OCI-LY3 (cell line): Measurements from ENCODE around the gene YIPF5.
A peak's percentile ranks its signal among the peaks of the same experiment; 100 is the strongest.

Source experiments
- H2AFZ ChIP-seq: fragments of 200-600, 300-600 bp; shearing (Covaris generic); 2 replicates; pipeline ENCODE4 v1.6.0; 2014; ENCODE audit warnings: antibody characterized with exemption, low read depth, low read length
- H3K27ac ChIP-seq: fragments of 200-600, 300-600 bp; sonication (generic); 2 replicates; pipeline ENCODE4 v1.5.1; 2014; ENCODE audit warnings: mild to moderate bottlenecking, low read length, moderate library complexity, mixed read lengths
- H3K27me3 ChIP-seq: fragments of 200-600, 300-600 bp; sonication (generic); 2 replicates; pipeline ENCODE4 v1.6.1; 2014; ENCODE audit warnings: low read depth, low read length, mixed read lengths
- H3K36me3 ChIP-seq: fragments of 200-600, 300-600 bp; sonication (generic); replicated peaks from 2 replicates; pipeline ENCODE3; 2014; ENCODE audit warnings: low read depth, low read length, mixed read lengths
- H3K4me1 ChIP-seq: fragments of 300-600, 200-600 bp; sonication (generic); 2 replicates; pipeline ENCODE4 v1.6.1; 2014; ENCODE audit warnings: low read length, mixed read lengths
- H3K4me2 ChIP-seq: fragments of 200-600, 300-600 bp; sonication (generic); 2 replicates; pipeline ENCODE4 v1.6.1; 2014; ENCODE audit warnings: low read length, mixed read lengths
- H3K4me3 ChIP-seq: fragments of 300-600, 200-600 bp; sonication (generic); 2 replicates; pipeline ENCODE4 v1.5.1; 2014; ENCODE audit warnings: antibody characterized with exemption, mild to moderate bottlenecking, low read length, moderate library complexity
- H3K79me2 ChIP-seq: fragments of 300-600, 200-600 bp; shearing (Covaris generic); 2 replicates; pipeline ENCODE4 v1.6.1; 2014; ENCODE audit warnings: mild to moderate bottlenecking, low read length, mixed read lengths
- H3K9ac ChIP-seq: fragments of 300-600, 200-600 bp; shearing (Covaris generic); 2 replicates; pipeline ENCODE4 v1.6.0; 2014; ENCODE audit warnings: mild to moderate bottlenecking, low read length, moderate library complexity
- H3K9me3 ChIP-seq: fragments of 200-600, 300-600 bp; shearing (Covaris generic); 2 replicates; pipeline ENCODE4 v1.6.1; 2014; ENCODE audit warnings: low read length, mixed read lengths; ENCODE audit not compliant: insufficient read depth
- H4K20me1 ChIP-seq: fragments of 200-600, 300-600 bp; sonication (generic); 2 replicates; pipeline ENCODE4 v1.6.1; 2016; ENCODE audit warnings: low read length, mixed read lengths; ENCODE audit not compliant: insufficient read depth
- CTCF ChIP-seq: fragments of 200-600, 300-600 bp; sonication (generic); IDR thresholded peaks from 2 replicates; pipeline ENCODE4 v1.5.1; 2014; ENCODE audit warnings: antibody characterized with exemption, low read length, low read depth
- EZH2phosphoT487 ChIP-seq: fragments of 200-600 bp; shearing (Covaris generic); IDR thresholded peaks from 2 replicates; pipeline ENCODE4 v1.6.1; 2018; ENCODE audit warnings: antibody characterized with exemption, mixed run types, low read depth

The YIPF5 gene

GRCh38 chr5:144207875-144208444 is 37.5 kb upstream of the YIPF5 start:
- peaks cover 20% of the 10 kb centered on the region for H3K27me3 ChIP-seq
- H4K20me1 ChIP-seq, result no peaks in the 10 kb centered on the region
- TF ChIP-seq CTCF, result no peak
- TF ChIP-seq EZH2phosphoT487, result no peak

GRCh38 chr5:144206141-144206540 is 35.7 kb upstream of the YIPF5 start:
- Histone ChIP-seq H3K36me3 (no peaks in the 10 kb centered on the region), H3K9me3 (no peaks in the 10 kb centered on the region), H3K27ac (no peak overlapping the region), H3K27me3 (peaks cover 20% of the 10 kb centered on the region), H2AFZ (no peak overlapping the region), H3K4me1 (peaks cover 8% of the 10 kb centered on the region), H3K9ac (no peak overlapping the region), H3K4me3 (no peak overlapping the region), H4K20me1 (no peaks in the 10 kb centered on the region), H3K4me2 (no peak overlapping the region), H3K79me2 (no peaks in the 10 kb centered on the region)
- TF ChIP-seq CTCF (no peak), EZH2phosphoT487 (no peak)

More at GRCh38 chr5:144207875-144208444, 37.5 kb upstream of the YIPF5 start:
- Histone ChIP-seq H3K79me2 (no peaks in the 10 kb centered on the region), H3K9me3 (no peaks in the 10 kb centered on the region), H3K4me2 (no peak overlapping the region), H3K4me1 (no peaks in the 10 kb centered on the region; the same call in 1 of the 2 replicates), H3K4me3 (no peak overlapping the region), H3K9ac (no peak overlapping the region), H3K36me3 (no peaks in the 10 kb centered on the region), H2AFZ (no peak overlapping the region), H3K27ac (no peak overlapping the region)

- H3K4me1 ChIP-seq, result peaks cover 14% of the 10 kb centered on the region
- TF ChIP-seq CTCF, result no peak
- no peak for TF ChIP-seq EZH2phosphoT487
- H3K27ac ChIP-seq, result no peak overlapping the region
- H3K36me3 ChIP-seq, result no peaks in the 10 kb centered on the region
- H4K20me1 ChIP-seq, result no peaks in the 10 kb centered on the region
- peaks cover 18% of the 10 kb centered on the region for H3K27me3 ChIP-seq
- no peaks in the 10 kb centered on the region for H3K9me3 ChIP-seq
- no peak overlapping the region for H2AFZ ChIP-seq
- H3K4me2 ChIP-seq, result no peak overlapping the region
- no peak overlapping the region for H3K9ac ChIP-seq
- H3K79me2 ChIP-seq, result no peaks in the 10 kb centered on the region
- H3K4me3 ChIP-seq, result no peak overlapping the region
Observed at GRCh38 chr5:144205141-144205551, 34.7 kb upstream of the YIPF5 start.

GRCh38 chr5:144203750-144204596 is 33.5 kb upstream of the YIPF5 start:
- H3K36me3 ChIP-seq, result no peaks in the 10 kb centered on the region
- TF ChIP-seq EZH2phosphoT487 (no peak), CTCF (peak; percentile 74)
- H3K79me2 ChIP-seq, result no peaks in the 10 kb centered on the region
- H3K27me3 ChIP-seq, result peaks cover 22% of the 10 kb centered on the region
- no peaks in the 10 kb centered on the region for H3K9me3 ChIP-seq
- no peaks in the 10 kb centered on the region for H4K20me1 ChIP-seq
- no peak overlapping the region for H3K9ac ChIP-seq
- no peak overlapping the region for H3K4me3 ChIP-seq
- H3K27ac ChIP-seq, result no peak overlapping the region
- H3K4me2 ChIP-seq, result no peak overlapping the region
- no peak overlapping the region for H2AFZ ChIP-seq
- H3K4me1 ChIP-seq, result peaks cover 14% of the 10 kb centered on the region
